Type B pancreatic cell (in vitro differentiated cells): ENCODE results near the gene EXOG. TPM values are rescaled to one million over a fixed set of nuclear protein-coding genes. Genes with fewer than 3 reads are reported as not detected.

Experiments used
- DNase-seq: peaks from one replicate; pipeline ENCODE4 v3.0.0; 2021; ENCODE audit warnings: mixed read lengths; ENCODE audit not compliant: unreplicated experiment; ENCODE audit errors: extremely low spot score
- H3K27ac Mint-ChIP-seq: 2 replicates; pipeline ENCODE4 v1.8.0; 2021; ENCODE audit warnings: mild to moderate bottlenecking, mixed read lengths
- H3K27me3 Mint-ChIP-seq: 2 replicates; pipeline ENCODE4 v1.8.0; 2021; ENCODE audit warnings: mixed read lengths
- H3K36me3 Mint-ChIP-seq: 2 replicates; pipeline ENCODE4 v1.8.0; 2021; ENCODE audit warnings: mixed read lengths
- H3K4me1 Mint-ChIP-seq: one replicate; pipeline ENCODE4 v1.8.0; 2021; ENCODE audit warnings: mixed read lengths; ENCODE audit not compliant: unreplicated experiment
- H3K4me3 Mint-ChIP-seq: 2 replicates; pipeline ENCODE4 v1.8.0; 2021; ENCODE audit warnings: mild to moderate bottlenecking, mixed read lengths
- H3K9me3 Mint-ChIP-seq: 2 replicates; pipeline ENCODE4 v1.8.0; 2021; ENCODE audit warnings: mixed read lengths
- long read RNA-seq: library from polyadenylated mRNA; unstranded; transcript quantifications from one replicate; pipeline ENCODE4 v2.0.0, GENCODE V29; 2020
- total RNA-seq: library from RNA; stranded (reverse); gene quantifications from 2 replicates; pipeline ENCODE4 v1.2.1, GENCODE V29; 2021; ENCODE audit warnings: low replicate concordance
- TF ChIP-seq, protein P1 (sequence below): fragments of 200-600 bp; sonication (generic); conservative IDR thresholded peaks from 2 replicates; pipeline ENCODE4 v1.5.0; 2021; ENCODE audit warnings: antibody characterized with exemption, mild to moderate bottlenecking

Gene EXOG
- total RNA-seq: 6.7 and 16.8 TPM in 2 replicates
- long read RNA-seq, transcript EXOG-201 (6 exons, 2,792 nt): major isoform, 12 of 13 reads
- long read RNA-seq, partial matches to known transcripts: 1 of 13 reads
- long read RNA-seq, other reads (novel, unspliced or antisense): 0 of 13 reads

DNA sequence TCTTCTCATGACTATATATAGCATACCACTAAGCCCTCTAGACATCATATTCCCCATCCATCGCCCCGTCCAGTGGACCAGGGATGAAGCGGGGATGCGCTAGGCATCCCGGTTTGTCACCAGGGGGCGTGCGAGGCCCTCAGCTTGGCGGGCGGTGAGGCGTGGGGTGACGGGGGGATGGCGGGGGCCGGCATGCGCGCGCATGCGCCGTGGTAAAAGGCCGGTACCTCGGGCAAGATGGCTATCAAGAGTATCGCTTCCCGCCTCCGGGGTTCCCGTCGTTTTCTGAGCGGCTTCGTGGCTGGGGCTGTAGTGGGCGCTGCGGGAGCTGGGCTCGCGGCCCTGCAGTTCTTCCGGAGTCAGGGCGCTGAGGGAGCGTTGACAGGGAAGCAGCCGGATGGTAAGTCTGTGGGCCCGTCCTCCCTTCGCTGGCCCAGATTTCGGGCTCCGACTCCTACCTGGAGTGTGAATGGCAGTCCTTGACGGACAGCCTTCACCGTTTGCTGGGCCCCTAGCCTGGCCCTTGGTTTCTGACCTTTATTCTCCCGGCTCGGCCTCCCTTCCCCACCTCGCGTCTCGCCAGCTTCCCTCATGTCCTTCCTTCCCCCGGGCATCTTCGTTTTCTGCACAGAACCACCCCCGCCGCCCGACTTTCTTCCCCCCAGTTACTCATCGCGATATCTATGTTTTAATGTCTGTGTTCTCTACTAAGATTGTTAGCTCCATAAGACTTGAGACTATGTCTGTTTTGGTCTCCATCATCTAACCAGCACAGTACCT is at the start of gene EXOG:
Gene EXOG, plus strand, starts transcription at position 210 of the 780 bp plus-strand sequence. Its CDS starts 28 bp downstream, at position 238.
- Mint-ChIP-seq H3K27ac (peak within 1 kb of the TSS; percentile 18), H3K9me3 (no peaks in the 10 kb centered on the region), H3K27me3 (no peaks in the 10 kb centered on the region), H3K4me1 (peaks cover 4% of the 10 kb centered on the region), H3K36me3 (no peaks in the 10 kb centered on the region), H3K4me3 (peak within 1 kb of the TSS; percentile 91)
- peak; percentile 98 for DNase-seq
- TF ChIP-seq, protein P1, sequence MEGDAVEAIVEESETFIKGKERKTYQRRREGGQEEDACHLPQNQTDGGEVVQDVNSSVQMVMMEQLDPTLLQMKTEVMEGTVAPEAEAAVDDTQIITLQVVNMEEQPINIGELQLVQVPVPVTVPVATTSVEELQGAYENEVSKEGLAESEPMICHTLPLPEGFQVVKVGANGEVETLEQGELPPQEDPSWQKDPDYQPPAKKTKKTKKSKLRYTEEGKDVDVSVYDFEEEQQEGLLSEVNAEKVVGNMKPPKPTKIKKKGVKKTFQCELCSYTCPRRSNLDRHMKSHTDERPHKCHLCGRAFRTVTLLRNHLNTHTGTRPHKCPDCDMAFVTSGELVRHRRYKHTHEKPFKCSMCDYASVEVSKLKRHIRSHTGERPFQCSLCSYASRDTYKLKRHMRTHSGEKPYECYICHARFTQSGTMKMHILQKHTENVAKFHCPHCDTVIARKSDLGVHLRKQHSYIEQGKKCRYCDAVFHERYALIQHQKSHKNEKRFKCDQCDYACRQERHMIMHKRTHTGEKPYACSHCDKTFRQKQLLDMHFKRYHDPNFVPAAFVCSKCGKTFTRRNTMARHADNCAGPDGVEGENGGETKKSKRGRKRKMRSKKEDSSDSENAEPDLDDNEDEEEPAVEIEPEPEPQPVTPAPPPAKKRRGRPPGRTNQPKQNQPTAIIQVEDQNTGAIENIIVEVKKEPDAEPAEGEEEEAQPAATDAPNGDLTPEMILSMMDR: peak; percentile 89

GRCh38 chr3:38446812-38447211 is 49.3 kb upstream of the EXOG start:
- Mint-ChIP-seq H3K4me3 (no peak overlapping the region), H3K9me3 (peaks cover 6% of the 10 kb centered on the region), H3K36me3 (no peaks in the 10 kb centered on the region), H3K27me3 (no peaks in the 10 kb centered on the region), H3K27ac (no peak overlapping the region), H3K4me1 (no peaks in the 10 kb centered on the region)
- TF ChIP-seq, protein P1: no peak
- DNase-seq: no peak

DNA sequence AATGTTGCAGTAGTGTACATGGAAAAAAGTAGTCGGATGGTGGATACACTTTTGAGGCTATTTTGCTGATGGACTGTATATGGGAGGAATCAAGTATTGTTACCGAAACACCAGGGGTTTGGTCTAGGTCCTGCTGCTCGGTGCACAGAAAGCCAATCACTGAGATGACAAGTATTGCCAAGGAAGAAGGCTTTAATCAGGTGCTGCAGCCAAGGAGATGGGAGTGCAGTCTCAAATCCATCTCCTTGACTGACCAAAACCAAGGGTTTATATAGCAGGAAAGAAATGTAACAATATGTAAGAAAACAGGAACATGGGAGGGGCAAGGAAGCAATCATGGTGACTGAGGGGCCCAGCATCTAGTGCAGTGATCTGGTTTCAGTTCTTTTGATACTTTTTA is 45.3 kb upstream of the EXOG start:
- peaks cover 5% of the 10 kb centered on the region for H3K4me1 Mint-ChIP-seq
- no peak for DNase-seq
- H3K27ac Mint-ChIP-seq: no peak overlapping the region
- H3K36me3 Mint-ChIP-seq: no peaks in the 10 kb centered on the region
- TF ChIP-seq, protein P1: no peak
- H3K9me3 Mint-ChIP-seq: peaks cover 6% of the 10 kb centered on the region
- H3K4me3 Mint-ChIP-seq: peak overlapping the region; percentile 53
- H3K27me3 Mint-ChIP-seq: no peaks in the 10 kb centered on the region

- peak; percentile 91 for DNase-seq
- Mint-ChIP-seq H3K4me3 (peak within 1 kb of the TSS; percentile 99), H3K27ac (peak within 1 kb of the TSS; percentile 98), H3K36me3 (no peaks in the 10 kb centered on the region), H3K9me3 (peaks cover 6% of the 10 kb centered on the region), H3K27me3 (no peaks in the 10 kb centered on the region), H3K4me1 (peaks cover 17% of the 10 kb centered on the region)
- TF ChIP-seq, protein P1: no peak
Measured at GRCh38 chr3:38453075-38453912, 42.8 kb upstream of the EXOG start, which contains the start of gene ACVR2B. ACVR2B (plus strand) TSS chr3:38453890; CDS start chr3:38454323, 433 bp downstream.

GRCh38 chr3:38453913-38454177 is 42.3 kb upstream of the EXOG start:
- Mint-ChIP-seq H3K36me3 (no peaks in the 10 kb centered on the region), H3K27ac (no peak overlapping the region), H3K27me3 (no peaks in the 10 kb centered on the region), H3K9me3 (peaks cover 9% of the 10 kb centered on the region), H3K4me1 (peaks cover 22% of the 10 kb centered on the region), H3K4me3 (peak overlapping the region; percentile 99)
- TF ChIP-seq, protein P1: no peak
- DNase-seq: no peak
